Activated B cell treated with CpG ODN at 0.5 μM for 24 hours (primary cell): ENCODE measurements around the gene CXXC5. TPM values are rescaled to one million over a fixed set of nuclear protein-coding genes. Genes with fewer than 3 reads are reported as not detected.

Experiments used
- ATAC-seq: fragments of 200-7000 bp; cut with Tn5 transposase; one replicate; pipeline ENCODE4 v1.10.0; 2021; ENCODE audit warnings: low read depth, mild to moderate bottlenecking, moderate library complexity
- CTCF ChIA-PET: fragments of 350-600 bp; sonication (Branson Sonifier 250); formaldehyde crosslinking; loops from one replicate; lab custom pipeline; 2021; ENCODE audit warnings: antibody characterized with exemption; lab: Charles Lee
- POLR2A ChIA-PET: fragments of 350-600 bp; sonication (Branson Sonifier 250); formaldehyde crosslinking; loops from one replicate; lab custom pipeline; 2021; ENCODE audit warnings: antibody characterized with exemption; lab: Charles Lee
- DNase-seq: peaks from one replicate; pipeline ENCODE4 v3.0.0; 2022
- H3K27ac Mint-ChIP-seq: one replicate; pipeline ENCODE4 v1.8.0; 2020; ENCODE audit warnings: mixed read lengths
- H3K27me3 Mint-ChIP-seq: one replicate; pipeline ENCODE4 v1.8.0; 2021; ENCODE audit warnings: mixed read lengths
- H3K36me3 Mint-ChIP-seq: one replicate; pipeline ENCODE4 v1.8.0; 2021; ENCODE audit warnings: low read depth, mixed read lengths
- H3K4me1 Mint-ChIP-seq: one replicate; pipeline ENCODE4 v1.8.0; 2021; ENCODE audit warnings: mixed read lengths
- H3K4me3 Mint-ChIP-seq: one replicate; pipeline ENCODE4 v1.8.0; 2020; ENCODE audit warnings: mild to moderate bottlenecking, mixed read lengths
- H3K9me3 Mint-ChIP-seq: one replicate; pipeline ENCODE4 v1.8.0; 2020; ENCODE audit warnings: mixed read lengths
- CTCF ChIP-seq: fragments of 200-600 bp; IDR thresholded peaks from one replicate; pipeline ENCODE4 v1.8.0; 2022; ENCODE audit warnings: antibody characterized with exemption, mild to moderate bottlenecking
- intact Hi-C: fragments of 100-400 bp; cut with micrococcal nuclease; formaldehyde crosslinking; loops from one replicate; pipeline ENCODE4 v1.15.1; 2024
- total RNA-seq: library from RNA; stranded (reverse); gene quantifications from 2 replicates; pipeline ENCODE4 v1.2.3, GENCODE V29; 2022

CXXC5 gene
- total RNA-seq, 1 donor from 2014 or later: 115 TPM

GRCh38 chr5:139650689-139651042 is 2.5 kb downstream of the CXXC5 start:
- CTCF ChIA-PET: interaction anchor here (0.7 to 9.8 kb wide), 10 partner anchors 10 to 115 kb away, joined by 3 to 169 read pairs (median 7); no protein-coding TSS in a partner anchor
- POLR2A ChIA-PET: interaction anchor here (0.6 to 16.5 kb wide), 14 partner anchors 14 to 308 kb away, joined by 3 to 772 read pairs (median 6); partner anchors contain the start of gene SPATA24
- Mint-ChIP-seq H3K36me3 (peaks cover 13% of the 10 kb centered on the region), H3K27ac (peak overlapping the region; percentile 94), H3K4me3 (peak overlapping the region; percentile 98), H3K27me3 (no peaks in the 10 kb centered on the region), H3K9me3 (no peaks in the 10 kb centered on the region), H3K4me1 (peaks cover 75% of the 10 kb centered on the region)
- no peak for TF ChIP-seq CTCF
- intact Hi-C loops: no loop called here
- DNase-seq (no peak), ATAC-seq (no peak)

GRCh38 chr5:139651043-139651834 is 3.1 kb downstream of the CXXC5 start:
- no peak for TF ChIP-seq CTCF
- Mint-ChIP-seq H3K4me1 (peaks cover 76% of the 10 kb centered on the region), H3K4me3 (peak overlapping the region; percentile 98), H3K36me3 (peaks cover 15% of the 10 kb centered on the region), H3K27ac (peak overlapping the region; percentile 94), H3K27me3 (no peaks in the 10 kb centered on the region), H3K9me3 (no peaks in the 10 kb centered on the region)
- POLR2A ChIA-PET: interaction anchor here (0.6 to 16.5 kb wide), 29 partner anchors 8 to 1900 kb away, joined by 3 to 772 read pairs (median 5); partner anchors contain the start of genes SPATA24 and UBE2D2
- CTCF ChIA-PET: interaction anchor here (0.7 to 9.8 kb wide), 13 partner anchors 9 to 114 kb away, joined by 3 to 169 read pairs (median 5); no protein-coding TSS in a partner anchor
- intact Hi-C loops: no loop called here
- no peak for ATAC-seq
- DNase-seq: peak; percentile 17

GRCh38 chr5:139651853-139652787 is 4.0 kb downstream of the CXXC5 start:
- Mint-ChIP-seq H3K27ac (peak overlapping the region; percentile 85), H3K4me1 (peaks cover 76% of the 10 kb centered on the region), H3K4me3 (peak overlapping the region; percentile 98), H3K36me3 (peaks cover 17% of the 10 kb centered on the region), H3K9me3 (no peaks in the 10 kb centered on the region), H3K27me3 (no peaks in the 10 kb centered on the region)
- ChIA-PET CTCF (interaction anchor here (1.0 to 9.8 kb wide), 7 partner anchors 8 to 113 kb away, joined by 4 to 169 read pairs (median 11); no protein-coding TSS in a partner anchor), POLR2A (interaction anchor here (0.6 to 16.5 kb wide), 23 partner anchors 8 to 1901 kb away, joined by 3 to 772 read pairs (median 5); partner anchors contain the start of gene UBE2D2)
- ATAC-seq (peak; percentile 56), DNase-seq (peak; percentile 91)
- no peak for TF ChIP-seq CTCF
- intact Hi-C loops: loop anchor here (2.0 kb wide), 1 partner anchor 95 kb away; no protein-coding TSS in a partner anchor

GRCh38 chr5:139652788-139653241 is 4.7 kb downstream of the CXXC5 start:
- DNase-seq: no peak
- no peak for TF ChIP-seq CTCF
- CTCF ChIA-PET: interaction anchor here (1.5 to 9.8 kb wide), 6 partner anchors 18 to 113 kb away, joined by 4 to 169 read pairs (median 15); no protein-coding TSS in a partner anchor
- intact Hi-C loops: loop anchor here (1.0 to 2.0 kb wide), 2 partner anchors 8 to 94 kb away; no protein-coding TSS in a partner anchor
- Mint-ChIP-seq H3K27ac (peak overlapping the region; percentile 85), H3K27me3 (no peaks in the 10 kb centered on the region), H3K9me3 (no peaks in the 10 kb centered on the region), H3K36me3 (peaks cover 19% of the 10 kb centered on the region), H3K4me3 (peak overlapping the region; percentile 98), H3K4me1 (peaks cover 76% of the 10 kb centered on the region)
- POLR2A ChIA-PET: interaction anchor here (1.3 to 16.5 kb wide), 4 partner anchors 13 to 95 kb away, joined by 16 to 772 read pairs (median 348); no protein-coding TSS in a partner anchor
- ATAC-seq: peak; percentile 15
